IMR-90 (cell line): Measurements from ENCODE around the gene LRATD1. TPM values are rescaled to one million over a fixed set of nuclear protein-coding genes. Genes with fewer than 3 reads are reported as not detected.

ENCODE experiments used
- ATAC-seq: fragments of 200-7000 bp; cut with Tn5 transposase; 2 replicates; pipeline ENCODE4 v1.9.1; 2020; ENCODE audit warnings: low read depth, mild to moderate bottlenecking, moderate library complexity
- BruUV-seq: library from RNA; stranded (reverse); fragments of 400-500 nt; replicated peaks from 2 replicates; lab custom pipeline; 2021; lab: Mats Ljungman, UMichigan
- CTCF ChIA-PET: fragments of 300-600 bp; formaldehyde crosslinking; extraction: SDS; loops from one replicate; lab custom pipeline; 2021; ENCODE audit warnings: antibody characterized with exemption; lab: Yijun Ruan, JAX
- POLR2A ChIA-PET: fragments of 300-600 bp; sonication (Branson Sonifier 250); formaldehyde crosslinking; loops from one replicate; lab custom pipeline; 2022; ENCODE audit warnings: antibody characterized with exemption; ENCODE audit not compliant: unreplicated experiment; lab: Charles Lee
- DNase-seq: peaks from one replicate; pipeline ENCODE4 v3.0.0; 2013
- H2AFZ ChIP-seq: replicated peaks from 2 replicates; pipeline ENCODE3; 2013; ENCODE audit warnings: low read length, mild to moderate bottlenecking; ENCODE audit not compliant: poor library complexity
- H2AK5ac ChIP-seq: 2 replicates; pipeline ENCODE4 v1.6.1; 2013; ENCODE audit warnings: low read depth, low read length, inconsistent platforms
- H2AK9ac ChIP-seq: replicated peaks from 2 replicates; pipeline ENCODE3; 2013; ENCODE audit warnings: mild to moderate bottlenecking, low read depth, low read length, moderate library complexity; ENCODE audit not compliant: poor library complexity
- H2BK120ac ChIP-seq: 2 replicates; pipeline ENCODE4 v1.6.1; 2013; ENCODE audit warnings: low read depth, low read length, inconsistent platforms
- H2BK15ac ChIP-seq: 3 replicates; pipeline ENCODE4 v1.6.1; 2013; ENCODE audit warnings: low read depth, low read length, inconsistent platforms
- H2BK20ac ChIP-seq: 2 replicates; pipeline ENCODE4 v1.6.1; 2013; ENCODE audit warnings: low read depth, mild to moderate bottlenecking, inconsistent platforms, low read length, moderate library complexity
- H2BK5ac ChIP-seq: 2 replicates; pipeline ENCODE4 v1.6.1; 2013; ENCODE audit warnings: mild to moderate bottlenecking, low read depth, low read length, inconsistent platforms; ENCODE audit not compliant: poor library complexity, severe bottlenecking
- H3K14ac ChIP-seq: replicated peaks from 2 replicates; pipeline ENCODE4 v1.6.1; 2013; ENCODE audit warnings: low read depth, low read length, inconsistent platforms
- H3K18ac ChIP-seq: 2 replicates; pipeline ENCODE4 v1.6.1; 2013; ENCODE audit warnings: low read depth, low read length, control low read depth
- H3K23ac ChIP-seq: 2 replicates; pipeline ENCODE4 v1.6.1; 2013; ENCODE audit warnings: low read depth, low read length, inconsistent platforms
- H3K27ac ChIP-seq: 2 replicates; pipeline ENCODE4 v1.5.1; 2013; ENCODE audit warnings: mild to moderate bottlenecking, control low read depth, low read length; ENCODE audit not compliant: insufficient read depth
- H3K27me3 ChIP-seq: 2 replicates; pipeline ENCODE4 v1.6.1; 2013; ENCODE audit warnings: low read length; ENCODE audit not compliant: control insufficient read depth, insufficient read depth
- H3K36me3 ChIP-seq: 2 replicates; pipeline ENCODE4 v1.6.1; 2013; ENCODE audit warnings: low read length, mixed read lengths; ENCODE audit not compliant: control insufficient read depth, insufficient read depth
- H3K4ac ChIP-seq: 2 replicates; pipeline ENCODE4 v1.6.1; 2013; ENCODE audit warnings: low read depth, low read length, inconsistent platforms
- H3K4me1 ChIP-seq: 2 replicates; pipeline ENCODE4 v1.6.1; 2013; ENCODE audit warnings: low read length, mixed read lengths; ENCODE audit not compliant: control insufficient read depth, insufficient read depth
- H3K4me2 ChIP-seq: 2 replicates; pipeline ENCODE4 v1.6.1; 2013; ENCODE audit warnings: low read depth, mild to moderate bottlenecking, control low read depth, low read length, moderate library complexity
- H3K4me3 ChIP-seq: 2 replicates; pipeline ENCODE4 v1.5.1; 2013; ENCODE audit warnings: low read depth, mild to moderate bottlenecking, control low read depth, low read length, moderate library complexity; ENCODE audit not compliant: insufficient read depth
- H3K56ac ChIP-seq: 2 replicates; pipeline ENCODE4 v1.6.1; 2013; ENCODE audit warnings: low read length, inconsistent platforms; ENCODE audit not compliant: insufficient read depth; ENCODE audit errors: extremely low read depth
- H3K79me1 ChIP-seq, 2 experiments: 2 replicates each; pipeline ENCODE4 v1.6.1; 2013; ENCODE audit warnings: low read length in 2 of 2, inconsistent platforms in 1 of 2, low read depth in 1 of 2
- H3K9ac ChIP-seq: 2 replicates; pipeline ENCODE4 v1.6.1; 2013; ENCODE audit warnings: low read depth, low read length, control low read depth
- H3K9me1 ChIP-seq: 2 replicates; pipeline ENCODE4 v1.6.1; 2013; ENCODE audit warnings: low read length, inconsistent platforms; ENCODE audit not compliant: insufficient read depth
- H3K9me3 ChIP-seq: 2 replicates; pipeline ENCODE4 v1.6.1; 2013; ENCODE audit warnings: low read length; ENCODE audit not compliant: control insufficient read depth, insufficient read depth
- H4K20me1 ChIP-seq: 2 replicates; pipeline ENCODE4 v1.6.1; 2013; ENCODE audit warnings: low read length, inconsistent platforms; ENCODE audit not compliant: insufficient read depth
- H4K5ac ChIP-seq: 2 replicates; pipeline ENCODE4 v1.6.1; 2013; ENCODE audit warnings: mild to moderate bottlenecking, low read depth, low read length, control low read depth
- H4K8ac ChIP-seq, 2 experiments: 2 replicates each; pipeline ENCODE4 v1.6.1; 2013; ENCODE audit warnings: low read depth in 2 of 2, low read length in 2 of 2, control low read depth in 1 of 2, inconsistent platforms in 1 of 2
- H4K91ac ChIP-seq: 2 replicates; pipeline ENCODE4 v1.6.1; 2013; ENCODE audit warnings: low read depth, low read length, inconsistent platforms; ENCODE audit not compliant: insufficient read depth
- ELK1 ChIP-seq: fragments of 150-350 bp; IDR thresholded peaks from 2 replicates; pipeline ENCODE4 v1.6.1; 2016; ENCODE audit warnings: low read depth, mild to moderate bottlenecking, low read length, moderate library complexity, borderline replicate concordance
- MAZ ChIP-seq: IDR thresholded peaks from 2 replicates; pipeline ENCODE4 v1.6.1; 2012; ENCODE audit warnings: low read depth, mild to moderate bottlenecking, low read length, improper control_type of control experiment, moderate library complexity, borderline replicate concordance
- MXI1 ChIP-seq: IDR thresholded peaks from 2 replicates; pipeline ENCODE4 v1.6.1; 2012; ENCODE audit warnings: low read depth, mild to moderate bottlenecking, low read length, moderate library complexity, borderline replicate concordance
- POLR2A ChIP-seq: IDR thresholded peaks from 2 replicates; pipeline ENCODE4 v1.6.1; 2012; ENCODE audit warnings: mild to moderate bottlenecking, low read depth, low read length
- RAD21 ChIP-seq: IDR thresholded peaks from 2 replicates; pipeline ENCODE4 v1.6.1; 2012; ENCODE audit warnings: low read length, improper control_type of control experiment
- SMC3 ChIP-seq: fragments of 150-350 bp; IDR thresholded peaks from 2 replicates; pipeline ENCODE4 v1.6.1; 2016; ENCODE audit warnings: low read depth, mild to moderate bottlenecking, antibody characterized with exemption, low read length, moderate library complexity
- WGBS, 2 experiments: methylation state at CpG; one replicate each; pipeline versions ENCODE4 v1.1.5 to v1.1.7; 2013; ENCODE audit warnings: missing lambda C conversion rate in 2 of 2; ENCODE audit not compliant: insufficient read length in 1 of 2; ENCODE audit errors: extremely low coverage in 2 of 2; 5-methylcytosine and 5-hydroxymethylcytosine counted together
- dilution Hi-C: fragments of 300-500 bp; cut with HindIII; formaldehyde crosslinking; loops from one replicate; pipeline ENCODE4 v1.14.3; 2018; ENCODE audit warnings: low sequenced_read_pairs; ENCODE audit not compliant: unreplicated experiment
- in situ Hi-C: fragments of 300-500 bp; cut with MboI; formaldehyde crosslinking; loops from 3 replicates; pipeline ENCODE4 v1.14.3; 2019; ENCODE audit warnings: low sequenced_read_pairs, inconsistent platforms, mixed read lengths
- intact Hi-C: fragments of 100-400 bp; cut with micrococcal nuclease; formaldehyde crosslinking; loops from 2 replicates; pipeline ENCODE4 v1.10.0; 2022
- polyA plus RNA-seq, 3 experiments: library from polyadenylated mRNA; depleted of rRNA; stranded (reverse); fragments of >200 nt; gene quantifications; 2 replicates each; pipeline ENCODE4 v1.2.3, GENCODE V29; 2012; ENCODE audit warnings: low replicate concordance in 1 of 3
- total RNA-seq: library from RNA; depleted of rRNA; stranded (reverse); fragments of >200 nt; gene quantifications from 2 replicates; pipeline ENCODE4 v1.2.3, GENCODE V29; 2012

Gene LRATD1
- total and polyA plus RNA-seq, 2 of the 4 experiments (the other 2 are of a cell fraction) = 0.18 to 0.60 TPM

DNA sequence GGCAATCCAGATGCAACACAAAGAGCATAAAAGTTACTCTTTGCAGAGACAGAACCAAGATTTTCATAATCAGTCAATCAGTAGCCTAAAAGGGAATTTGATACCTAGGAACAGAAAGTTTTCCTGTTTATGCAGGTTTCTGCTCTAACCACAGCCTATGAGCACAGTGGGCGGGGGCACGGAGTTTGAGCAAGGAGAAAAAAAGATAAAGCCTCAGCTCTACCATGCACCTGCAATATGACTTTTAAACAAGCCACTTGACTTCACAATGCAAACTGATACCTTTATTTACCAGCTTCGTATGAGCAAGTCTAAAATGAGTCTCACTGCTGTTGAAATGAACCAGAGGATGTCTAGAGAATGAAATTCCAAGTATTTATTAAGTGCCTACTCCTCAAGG is 5.6 kb upstream of the LRATD1 start:
- in situ Hi-C loops = no loop called here
- WGBS, 2 experiments = no CpG with 5 or more reads among the region's 3 CpGs
- H4K20me1 ChIP-seq = no peaks in the 10 kb centered on the region

More for the DNA sequence above, 5.6 kb upstream of the LRATD1 start:
- Histone ChIP-seq H3K27ac (no peak overlapping the region), H3K36me3 (no peaks in the 10 kb centered on the region), H2AK9ac (no peak overlapping the region), H3K4me1 (no peaks in the 10 kb centered on the region), H2BK5ac (no peak overlapping the region), H4K5ac (no peak overlapping the region), H3K9me1 (no peaks in the 10 kb centered on the region), H2BK15ac (no peak overlapping the region), H3K56ac (no peak overlapping the region), H3K23ac (no peak overlapping the region), H3K4me2 (no peak overlapping the region), H3K27me3 (peaks cover 4% of the 10 kb centered on the region), H3K14ac (no peak overlapping the region), H3K79me1 (no peaks in the 10 kb centered on the region), H2BK120ac (no peak overlapping the region), H3K4ac (no peak overlapping the region), H3K9me3 (no peaks in the 10 kb centered on the region), H2AK5ac (no peak overlapping the region), H4K8ac (no peak overlapping the region), H3K9ac (no peak overlapping the region), H4K91ac (no peak overlapping the region), H2AFZ (no peak overlapping the region), H3K4me3 (no peak overlapping the region), H2BK20ac (no peak overlapping the region), H3K18ac (no peak overlapping the region)
- DNase-seq (no peak), ATAC-seq (no peak)
- intact Hi-C loops (no loop called here), dilution Hi-C loops (no loop called here)
- POLR2A ChIA-PET = no interaction called here
- TF ChIP-seq ELK1 (no peak), RAD21 (no peak), MXI1 (no peak), SMC3 (no peak), MAZ (no peak), POLR2A (no peak)
- CTCF ChIA-PET = no interaction called here
- BruUV-seq = no TSS peak
